Kidney (tissue), 14 donors: ENCODE data around the gene TRAF7. TPM values are rescaled to one million over a fixed set of nuclear protein-coding genes. Genes with fewer than 3 reads are reported as not detected.

Experiments used
- DNase-seq, 5 donors: peaks; one replicate each; pipeline ENCODE4 v3.0.0-alpha.2; 2013 to 2020
- FAIRE-seq: peaks from 2 replicates; lab custom pipeline; 2012; peaks lifted over from hg19 to GRCh38; lab: Jason Lieb, UNC
- H3K27ac ChIP-seq, 2 donors: one replicate each; pipeline ENCODE4 v1.7.0; 2013; ENCODE audit warnings: low read depth in 2 of 2, low read length in 2 of 2, inconsistent platforms in 1 of 2
- H3K27me3 ChIP-seq: one replicate; pipeline ENCODE4 v1.7.1; 2013; ENCODE audit warnings: low read length, inconsistent platforms; ENCODE audit not compliant: control insufficient read depth, insufficient read depth
- H3K36me3 ChIP-seq, 3 donors: one replicate each; pipeline versions ENCODE4 v1.7.0 to v1.7.1; 2013; ENCODE audit warnings: low read length in 3 of 3, control low read depth in 1 of 3, inconsistent platforms in 1 of 3; ENCODE audit not compliant: insufficient read depth in 3 of 3, control insufficient read depth in 2 of 3
- H3K4me1 ChIP-seq, 3 donors: one replicate each; pipeline versions ENCODE4 v1.7.0 to v1.7.1; 2013; ENCODE audit warnings: low read length in 3 of 3, inconsistent platforms in 1 of 3, low read depth in 1 of 3; ENCODE audit not compliant: control insufficient read depth in 2 of 3, insufficient read depth in 2 of 3
- H3K4me3 ChIP-seq, 3 donors: one replicate each; pipeline versions ENCODE4 v1.7.0 to v1.8.1; 2013; ENCODE audit warnings: low read length in 3 of 3, control low read depth in 1 of 3, inconsistent platforms in 1 of 3
- H3K9ac ChIP-seq, 3 donors: one replicate each; pipeline versions ENCODE4 v1.7.0 to v1.7.1; 2013; ENCODE audit warnings: low read length in 3 of 3, control low read depth in 1 of 3, inconsistent platforms in 1 of 3
- H3K9me3 ChIP-seq, 3 donors: one replicate each; pipeline versions ENCODE4 v1.7.0 to v1.7.1; 2013; ENCODE audit warnings: low read length in 3 of 3, control low read depth in 1 of 3, inconsistent platforms in 1 of 3; ENCODE audit not compliant: control insufficient read depth in 2 of 3, insufficient read depth in 1 of 3
- intact Hi-C: fragments of 100-400 bp; cut with DNase I; formaldehyde crosslinking; loops from one replicate; pipeline ENCODE4 v1.11.1; 2022
- polyA plus RNA-seq: library from polyadenylated mRNA; stranded (reverse); fragments of 350-450 nt; fragmentation: Illumina TruSeq; extraction: RNeasy Lipid Tissue Mini Kit (QIAGEN cat#74804); gene quantifications from one replicate; pipeline ENCODE4 v1.2.3, GENCODE V29; 2014; ENCODE audit warnings: low read depth, low replicate concordance; ENCODE audit not compliant: insufficient read depth
- total RNA-seq: library from RNA; stranded (reverse); fragmentation: NEBNext Ultra II Directional; extraction: Animal tissue kit (Norgen Biotek cat#: 25700); gene quantifications from one replicate; pipeline ENCODE4 v1.2.1, GENCODE V29; 2021
- TF ChIP-seq, protein P1 (sequence below): IDR thresholded peaks from 3 replicates; pipeline ENCODE4 v1.5.1; 2012; ENCODE audit warnings: mild to moderate bottlenecking, moderate library complexity, borderline replicate concordance; ENCODE audit not compliant: insufficient read depth; ENCODE audit errors: extremely low read depth
- donor health status: control.
- donor health status: control.
- donor health status: control.
- donor health status: control.
- donor health status: control.
- donor health status: DM: yes; HTN: yes; CAD: no.
- donor health status: Normal renal cell carcinoma (clear cell type).

The TRAF7 gene
- total and polyA plus RNA-seq, 2 donors from 2014 or later, result 26.1 to 66.8 TPM

DNA sequence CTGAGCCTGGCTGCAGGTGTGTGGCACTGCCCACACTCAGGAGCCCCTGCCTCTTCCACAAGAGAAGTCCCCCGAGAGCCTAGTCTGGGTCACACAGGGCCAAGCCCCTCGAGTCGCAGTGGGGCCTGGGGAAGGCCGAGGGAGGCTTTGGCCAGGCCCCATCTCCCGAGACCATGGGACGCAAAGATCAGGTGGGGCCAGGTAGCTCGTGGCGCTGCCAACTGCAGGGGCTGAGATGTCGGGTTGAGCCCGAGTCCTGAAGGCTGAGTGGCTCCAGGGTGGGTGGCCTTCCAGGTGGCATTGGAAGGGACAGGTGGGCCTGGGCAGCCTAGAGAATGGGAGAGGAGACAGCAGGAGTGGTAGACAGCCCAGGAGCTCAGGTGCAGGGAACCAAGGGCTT is 6.3 kb downstream of the TRAF7 start:
- peaks cover 0 to 3% (median 0%) of the 10 kb centered on the region in 3 donors for H3K36me3 ChIP-seq
- FAIRE-seq, result no peak

DNA sequence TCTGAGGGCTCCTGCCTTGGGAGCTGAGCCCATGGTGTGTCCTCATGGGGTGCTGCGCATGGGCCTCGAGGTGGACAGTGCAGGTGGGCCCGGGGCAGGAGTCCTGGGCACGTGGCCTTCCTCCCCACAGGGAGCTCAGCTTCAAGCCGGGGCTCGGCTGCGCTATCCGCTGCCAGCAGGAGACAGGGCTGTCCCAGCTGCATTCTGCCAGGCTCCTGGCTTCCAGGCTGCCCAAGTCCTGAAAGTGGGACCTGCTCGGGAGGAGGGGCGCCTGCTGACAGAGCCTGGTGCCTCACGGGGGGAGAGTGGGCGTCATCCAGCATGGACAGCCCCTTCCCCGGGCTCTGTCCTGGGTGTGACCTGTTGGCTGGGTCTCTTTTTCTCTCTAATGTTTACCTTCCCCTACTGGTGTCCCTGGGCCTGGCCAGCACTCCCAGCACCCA is 7.1 kb downstream of the TRAF7 start:
- H3K9ac ChIP-seq, result no peak overlapping the region
- no peak for DNase-seq
- FAIRE-seq, result no peak
- peaks cover 0 to 8% (median 0%) of the 10 kb centered on the region in 3 donors for H3K4me1 ChIP-seq
- H3K27ac ChIP-seq, result no peak overlapping the region
- intact Hi-C loops, result no loop called here
- no peaks in the 10 kb centered on the region for H3K9me3 ChIP-seq
- no peaks in the 10 kb centered on the region for H3K27me3 ChIP-seq
- TF ChIP-seq, protein P1, sequence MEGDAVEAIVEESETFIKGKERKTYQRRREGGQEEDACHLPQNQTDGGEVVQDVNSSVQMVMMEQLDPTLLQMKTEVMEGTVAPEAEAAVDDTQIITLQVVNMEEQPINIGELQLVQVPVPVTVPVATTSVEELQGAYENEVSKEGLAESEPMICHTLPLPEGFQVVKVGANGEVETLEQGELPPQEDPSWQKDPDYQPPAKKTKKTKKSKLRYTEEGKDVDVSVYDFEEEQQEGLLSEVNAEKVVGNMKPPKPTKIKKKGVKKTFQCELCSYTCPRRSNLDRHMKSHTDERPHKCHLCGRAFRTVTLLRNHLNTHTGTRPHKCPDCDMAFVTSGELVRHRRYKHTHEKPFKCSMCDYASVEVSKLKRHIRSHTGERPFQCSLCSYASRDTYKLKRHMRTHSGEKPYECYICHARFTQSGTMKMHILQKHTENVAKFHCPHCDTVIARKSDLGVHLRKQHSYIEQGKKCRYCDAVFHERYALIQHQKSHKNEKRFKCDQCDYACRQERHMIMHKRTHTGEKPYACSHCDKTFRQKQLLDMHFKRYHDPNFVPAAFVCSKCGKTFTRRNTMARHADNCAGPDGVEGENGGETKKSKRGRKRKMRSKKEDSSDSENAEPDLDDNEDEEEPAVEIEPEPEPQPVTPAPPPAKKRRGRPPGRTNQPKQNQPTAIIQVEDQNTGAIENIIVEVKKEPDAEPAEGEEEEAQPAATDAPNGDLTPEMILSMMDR, result no peak
- peaks cover 0 to 3% (median 0%) of the 10 kb centered on the region in 3 donors for H3K36me3 ChIP-seq
- H3K4me3 ChIP-seq, result no peak overlapping the region

More for the DNA sequence above, 6.3 kb downstream of the TRAF7 start:
- no peaks in the 10 kb centered on the region for H3K27me3 ChIP-seq
- no peak overlapping the region for H3K9ac ChIP-seq
- no peak for DNase-seq
- H3K27ac ChIP-seq, result no peak overlapping the region
- H3K4me3 ChIP-seq, result no peak overlapping the region
- H3K4me1 ChIP-seq, result peaks cover 0 to 16% (median 0%) of the 10 kb centered on the region in 3 donors
- TF ChIP-seq, protein P1, result no peak
- intact Hi-C loops, result no loop called here
- no peaks in the 10 kb centered on the region for H3K9me3 ChIP-seq

DNA sequence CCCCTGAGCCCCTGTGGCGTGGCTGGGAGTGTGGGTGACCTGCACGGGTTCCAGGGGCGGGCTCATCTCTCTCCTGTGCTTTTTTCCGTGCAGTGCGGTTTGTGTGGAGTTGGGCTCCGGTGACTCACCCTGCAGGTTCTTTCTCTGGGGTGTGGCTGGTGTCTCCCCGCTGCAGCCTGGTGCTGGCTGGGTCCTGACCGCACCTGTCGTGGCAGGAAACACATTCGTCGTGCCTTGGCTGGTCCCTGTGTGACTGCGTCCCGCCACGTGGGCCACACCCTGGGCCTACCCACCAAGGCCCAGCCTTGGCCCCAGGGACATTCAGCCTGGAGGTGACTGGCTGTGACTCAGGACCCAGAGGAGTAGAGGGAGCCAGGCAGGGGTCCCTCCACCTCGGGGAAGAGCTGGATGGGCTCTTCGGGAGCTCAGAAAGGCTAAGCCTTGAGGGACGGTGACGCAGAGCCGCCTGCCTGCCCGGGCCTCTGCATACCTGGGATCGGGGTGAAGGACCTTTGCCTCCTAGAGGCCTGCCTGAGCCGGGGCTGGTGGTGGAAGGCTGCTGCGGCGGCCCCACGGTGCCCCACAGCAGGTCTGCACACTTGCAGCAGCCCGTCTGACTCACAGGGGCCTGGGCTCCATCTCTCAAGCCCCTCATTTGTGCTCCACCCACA is 7.8 kb downstream of the TRAF7 start:
- Histone ChIP-seq H3K27ac (no peak overlapping the region), H3K4me3 (no peak overlapping the region)

More for the DNA sequence above, 7.8 kb downstream of the TRAF7 start:
- Histone ChIP-seq H3K9me3 (no peaks in the 10 kb centered on the region), H3K36me3 (peaks cover 0 to 4% (median 3%) of the 10 kb centered on the region in 3 donors), H3K9ac (no peak overlapping the region), H3K27me3 (no peaks in the 10 kb centered on the region), H3K4me1 (peaks cover 0 to 2% (median 0%) of the 10 kb centered on the region in 3 donors)
- peak in 1 of 5 donors; percentile 91 for DNase-seq
- TF ChIP-seq, protein P1, result no peak
- intact Hi-C loops, result no loop called here
- FAIRE-seq, result no peak
